Measurements from ENCODE around the gene CRKL.

CRKL gene

DNA sequence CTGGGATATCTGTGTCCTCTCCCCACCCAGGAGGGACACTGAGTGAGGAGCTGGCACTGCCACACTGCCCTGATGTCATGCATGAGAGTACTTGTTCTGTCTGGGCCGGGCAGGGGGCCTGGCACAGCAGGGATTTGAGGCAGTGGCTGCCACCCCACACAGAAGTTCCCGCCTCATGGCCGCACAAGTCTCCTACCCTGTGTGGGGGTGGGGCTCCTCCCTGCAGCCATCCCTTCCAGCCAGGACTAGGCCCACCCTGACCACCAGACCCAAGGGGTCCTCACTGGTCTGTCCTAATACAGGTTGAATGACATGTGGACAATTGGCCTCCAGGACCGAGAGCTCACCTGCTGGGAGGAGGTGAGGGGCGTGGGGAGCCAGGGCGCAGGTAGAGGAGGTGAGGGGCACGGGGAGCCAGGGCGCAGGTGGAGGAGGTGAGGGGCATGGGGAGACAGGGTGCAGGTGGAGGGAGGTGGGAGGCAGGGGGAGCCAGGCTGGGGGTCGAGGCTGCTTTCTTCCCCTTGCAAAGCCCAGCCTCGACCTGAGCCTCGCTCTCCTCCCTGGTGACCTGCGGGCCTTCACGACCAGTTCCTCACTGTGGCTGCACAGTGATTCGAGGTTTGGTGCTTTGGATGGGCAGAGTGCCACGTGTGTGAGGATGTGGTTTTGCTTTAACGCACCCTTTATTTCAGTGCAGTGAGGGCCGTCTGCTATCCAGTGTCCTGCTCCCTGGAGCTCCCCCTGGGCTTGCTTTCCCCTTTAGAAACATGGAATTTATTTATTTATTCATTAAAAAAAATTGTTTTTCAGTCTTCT is 72.3 kb downstream of the CRKL start:
- H3K9me3 ChIP-seq (ENCODE audit: control extremely low read depth in 1 of 5, control insufficient read depth in 4 of 5, insufficient read depth in 2 of 5, low read depth in 1 of 5, low read length in 4 of 5): no peaks in the 10 kb centered on the region
- 66% methylated on average over 7 of the region's 17 CpGs for WGBS (ENCODE audit: insufficient coverage)
- peaks cover 2 to 71% (median 42%) of the 10 kb centered on the region in 4 experiments for H3K36me3 ChIP-seq (ENCODE audit: control insufficient read depth in 4 of 4, insufficient read depth in 4 of 4, low read length in 3 of 4)
- DNase-seq: no peak
- H3K27ac ChIP-seq (ENCODE audit: insufficient read depth in 1 of 2, low read depth in 1 of 2, low read length in 2 of 2, poor library complexity in 1 of 2, severe bottlenecking in 2 of 2): no peak overlapping the region
- H3K4me1 ChIP-seq (ENCODE audit: control extremely low read depth in 1 of 4, control insufficient read depth in 4 of 4, insufficient read depth in 4 of 4, low read length in 3 of 4): peaks cover 0 to 9% (median 2%) of the 10 kb centered on the region in 4 experiments
- no peak overlapping the region for H3K4me3 ChIP-seq (ENCODE audit: control insufficient read depth in 1 of 7, extremely low read depth in 1 of 7, insufficient read depth in 4 of 7, low read depth in 2 of 7, low read length in 6 of 7)
- ChIA-PET POLR2A (interaction anchor here (1.1 kb wide), 1 partner anchor 13 kb away, joined by 4 read pairs; no protein-coding TSS in a partner anchor), CTCF (interaction anchor here (0.9 to 2.6 kb wide), 4 partner anchors 8 to 104 kb away, joined by 3 to 12 read pairs (median 6); partner anchors contain the start of gene LZTR1)
- no peaks in the 10 kb centered on the region for H3K27me3 ChIP-seq (replicated peaks in 2 of 5; ENCODE audit: control insufficient read depth in 4 of 5, insufficient read depth in 5 of 5, low read length in 4 of 5)

GRCh38 chr22:20990184-20991180 is 73.3 kb downstream of the CRKL start:
- no peak overlapping the region for H3K27ac ChIP-seq (ENCODE audit: insufficient read depth in 1 of 2, low read depth in 1 of 2, low read length in 2 of 2, poor library complexity in 1 of 2, severe bottlenecking in 2 of 2)
- POLR2A ChIA-PET: interaction anchor here (1.1 kb wide), 1 partner anchor 12 kb away, joined by 4 read pairs; no protein-coding TSS in a partner anchor
- H3K36me3 ChIP-seq (ENCODE audit: control insufficient read depth in 4 of 4, insufficient read depth in 4 of 4, low read length in 3 of 4): peaks cover 2 to 76% (median 43%) of the 10 kb centered on the region in 4 experiments
- DNase-seq: no peak
- CTCF ChIA-PET: interaction anchor here (0.9 to 2.6 kb wide), 5 partner anchors 9 to 104 kb away, joined by 3 to 12 read pairs (median 6); partner anchors contain the start of gene LZTR1
- H3K27me3 ChIP-seq (replicated peaks in 2 of 5; ENCODE audit: control insufficient read depth in 4 of 5, insufficient read depth in 5 of 5, low read length in 4 of 5): no peaks in the 10 kb centered on the region
- 94% methylated on average over 21 of the region's 21 CpGs for WGBS (ENCODE audit: insufficient coverage)
- no peak overlapping the region for H3K4me3 ChIP-seq (ENCODE audit: control insufficient read depth in 1 of 7, extremely low read depth in 1 of 7, insufficient read depth in 4 of 7, low read depth in 2 of 7, low read length in 6 of 7)
- H3K9me3 ChIP-seq (ENCODE audit: control extremely low read depth in 1 of 5, control insufficient read depth in 4 of 5, insufficient read depth in 2 of 5, low read depth in 1 of 5, low read length in 4 of 5): no peaks in the 10 kb centered on the region
- H3K4me1 ChIP-seq (ENCODE audit: control extremely low read depth in 1 of 4, control insufficient read depth in 4 of 4, insufficient read depth in 4 of 4, low read length in 3 of 4): peaks cover 0 to 9% (median 2%) of the 10 kb centered on the region in 4 experiments

GRCh38 chr22:20991252-20992055 is 74.2 kb downstream of the CRKL start:
- WGBS (ENCODE audit: insufficient coverage): 98% methylated on average over 20 of the region's 24 CpGs
- H3K27ac ChIP-seq (ENCODE audit: insufficient read depth in 1 of 2, low read depth in 1 of 2, low read length in 2 of 2, poor library complexity in 1 of 2, severe bottlenecking in 2 of 2): no peak overlapping the region
- peaks cover 0 to 9% (median 2%) of the 10 kb centered on the region in 4 experiments for H3K4me1 ChIP-seq (ENCODE audit: control extremely low read depth in 1 of 4, control insufficient read depth in 4 of 4, insufficient read depth in 4 of 4, low read length in 3 of 4)
- ChIA-PET CTCF (interaction anchor here (1.2 to 2.6 kb wide), 3 partner anchors 8 to 34 kb away, joined by 6 to 12 read pairs (median 7); partner anchors contain the start of gene LZTR1), POLR2A (no interaction called here)
- no peaks in the 10 kb centered on the region for H3K9me3 ChIP-seq (ENCODE audit: control extremely low read depth in 1 of 5, control insufficient read depth in 4 of 5, insufficient read depth in 2 of 5, low read depth in 1 of 5, low read length in 4 of 5)
- peaks cover 2 to 78% (median 41%) of the 10 kb centered on the region in 4 experiments for H3K36me3 ChIP-seq (ENCODE audit: control insufficient read depth in 4 of 4, insufficient read depth in 4 of 4, low read length in 3 of 4)
- no peak overlapping the region for H3K4me3 ChIP-seq (ENCODE audit: control insufficient read depth in 1 of 7, extremely low read depth in 1 of 7, insufficient read depth in 4 of 7, low read depth in 2 of 7, low read length in 6 of 7)
- H3K27me3 ChIP-seq (replicated peaks in 2 of 5; ENCODE audit: control insufficient read depth in 4 of 5, insufficient read depth in 5 of 5, low read length in 4 of 5): no peaks in the 10 kb centered on the region
- no peak for DNase-seq

- H3K4me1 ChIP-seq (ENCODE audit: control extremely low read depth in 1 of 4, control insufficient read depth in 4 of 4, insufficient read depth in 4 of 4, low read length in 3 of 4): peaks cover 0 to 9% (median 2%) of the 10 kb centered on the region in 4 experiments
- DNase-seq: no peak
- no peaks in the 10 kb centered on the region for H3K27me3 ChIP-seq (replicated peaks in 2 of 5; ENCODE audit: control insufficient read depth in 4 of 5, insufficient read depth in 5 of 5, low read length in 4 of 5)
- WGBS (ENCODE audit: insufficient coverage): 100% methylated on average over 5 of the region's 7 CpGs
- ChIA-PET CTCF (interaction anchor here (2.6 kb wide), 1 partner anchor 11 kb away, joined by 12 read pairs; the partner anchor contains the start of gene LZTR1), POLR2A (no interaction called here)
- H3K4me3 ChIP-seq (ENCODE audit: control insufficient read depth in 1 of 7, extremely low read depth in 1 of 7, insufficient read depth in 4 of 7, low read depth in 2 of 7, low read length in 6 of 7): no peak overlapping the region
- no peak overlapping the region for H3K27ac ChIP-seq (ENCODE audit: insufficient read depth in 1 of 2, low read depth in 1 of 2, low read length in 2 of 2, poor library complexity in 1 of 2, severe bottlenecking in 2 of 2)
- no peaks in the 10 kb centered on the region for H3K9me3 ChIP-seq (ENCODE audit: control extremely low read depth in 1 of 5, control insufficient read depth in 4 of 5, insufficient read depth in 2 of 5, low read depth in 1 of 5, low read length in 4 of 5)
- H3K36me3 ChIP-seq (ENCODE audit: control insufficient read depth in 4 of 4, insufficient read depth in 4 of 4, low read length in 3 of 4): peaks cover 2 to 80% (median 43%) of the 10 kb centered on the region in 4 experiments
Observed at GRCh38 chr22:20992056-20992442, 74.8 kb downstream of the CRKL start.

GRCh38 chr22:20992456-20993303 is 75.5 kb downstream of the CRKL start:
- Histone ChIP-seq H3K9me3 (ENCODE audit: control extremely low read depth in 1 of 5, control insufficient read depth in 4 of 5, insufficient read depth in 2 of 5, low read depth in 1 of 5, low read length in 4 of 5) (no peaks in the 10 kb centered on the region), H3K36me3 (ENCODE audit: control insufficient read depth in 4 of 4, insufficient read depth in 4 of 4, low read length in 3 of 4) (peaks cover 2 to 82% (median 44%) of the 10 kb centered on the region in 4 experiments), H3K4me1 (ENCODE audit: control extremely low read depth in 1 of 4, control insufficient read depth in 4 of 4, insufficient read depth in 4 of 4, low read length in 3 of 4) (peaks cover 0 to 9% (median 2%) of the 10 kb centered on the region in 4 experiments), H3K27me3 (replicated peaks in 2 of 5; ENCODE audit: control insufficient read depth in 4 of 5, insufficient read depth in 5 of 5, low read length in 4 of 5) (no peaks in the 10 kb centered on the region), H3K27ac (ENCODE audit: insufficient read depth in 1 of 2, low read depth in 1 of 2, low read length in 2 of 2, poor library complexity in 1 of 2, severe bottlenecking in 2 of 2) (no peak overlapping the region), H3K4me3 (ENCODE audit: control insufficient read depth in 1 of 7, extremely low read depth in 1 of 7, insufficient read depth in 4 of 7, low read depth in 2 of 7, low read length in 6 of 7) (no peak overlapping the region)
- CTCF ChIA-PET: no interaction called here
- 96% methylated on average over 19 of the region's 21 CpGs for WGBS (ENCODE audit: insufficient coverage)
- POLR2A ChIA-PET: no interaction called here
- DNase-seq: no peak

Measured in common myeloid progenitor, CD34-positive (primary cell).